HT1080 (cell line): ENCODE results near the gene EIF4B. TPM values are rescaled to one million over a fixed set of nuclear protein-coding genes. Genes with fewer than 3 reads are reported as not detected.
"Not testable (repeated sequence)": the region's sequence is repeated elsewhere in the genome, so short reads cannot be mapped to it uniquely, and the experiment has no call there.

Experiments used
- DNase-seq: peaks from one replicate; pipeline ENCODE4 v3.0.0-alpha.2; 2015; ENCODE audit warnings: low read depth
- total RNA-seq: library from RNA; depleted of rRNA; stranded (reverse); fragments of >200 nt; shearing (Covaris generic); gene quantifications from 2 replicates; pipeline ENCODE4 v1.2.3, GENCODE V29; 2014

EIF4B gene
- total RNA-seq, 1 experiment from 2014 or later: 574 TPM

- DNase-seq: peak; percentile 79
Measured at GRCh38 chr12:52992699-52993557, 13.3 kb upstream of the EIF4B start.

GRCh38 chr12:52993558-52993869, 12.7 kb upstream of the EIF4B start:
- no peak for DNase-seq

- peak; percentile 43 for DNase-seq
Measured at GRCh38 chr12:53004178-53004577, 2.1 kb upstream of the EIF4B start.

GRCh38 chr12:53004582-53004981, 1.7 kb upstream of the EIF4B start:
- DNase-seq: no peak

GRCh38 chr12:53005215-53005985, 856 bp upstream of the EIF4B start:
- DNase-seq: no peak

- DNase-seq: peak; percentile 73
Measured at GRCh38 chr12:53006810-53007309, 604 bp downstream of the EIF4B start.

GRCh38 chr12:53007343-53007742, 1.1 kb downstream of the EIF4B start:
- no peak for DNase-seq

GRCh38 chr12:53008760-53009159, 2.5 kb downstream of the EIF4B start:
- DNase-seq: not testable (repeated sequence)

GRCh38 chr12:53010955-53011354, 4.7 kb downstream of the EIF4B start:
- no peak for DNase-seq

- DNase-seq: no peak
Measured at GRCh38 chr12:53011889-53012288, 5.6 kb downstream of the EIF4B start.

- DNase-seq: no peak
Measured at GRCh38 chr12:53012928-53013327, 6.7 kb downstream of the EIF4B start.

GRCh38 chr12:53014709-53015108, 8.5 kb downstream of the EIF4B start:
- no peak for DNase-seq

GRCh38 chr12:53025250-53025649, 19.0 kb downstream of the EIF4B start:
- DNase-seq: no peak

GRCh38 chr12:53027014-53027413, 20.8 kb downstream of the EIF4B start:
- not testable (repeated sequence) for DNase-seq

- DNase-seq: no peak
Measured at GRCh38 chr12:53031616-53032015, 25.4 kb downstream of the EIF4B start.

GRCh38 chr12:53033832-53034231, 27.6 kb downstream of the EIF4B start:
- DNase-seq: not testable (repeated sequence)

GRCh38 chr12:53034459-53034858, 28.2 kb downstream of the EIF4B start:
- DNase-seq: no peak

GRCh38 chr12:53036802-53037201, 30.5 kb downstream of the EIF4B start:
- DNase-seq: no peak

- DNase-seq: no peak
Measured at GRCh38 chr12:53039851-53040250, 33.6 kb downstream of the EIF4B start.

- no peak for DNase-seq
Measured at GRCh38 chr12:53042607-53043454, 36.6 kb downstream of the EIF4B start.

GRCh38 chr12:53044052-53044581, 37.9 kb downstream of the EIF4B start:
- no peak for DNase-seq
